ENCODE measurements around the gene BRME1. TPM values are rescaled to one million over a fixed set of nuclear protein-coding genes. Genes with fewer than 3 reads are reported as not detected.

Gene BRME1
- total and polyA plus RNA-seq, 2 of the 13 experiments (the other 11 are each of a cell fraction or from before 2014, with no cell fraction given), result 0.74 to 1.5 TPM

DNA sequence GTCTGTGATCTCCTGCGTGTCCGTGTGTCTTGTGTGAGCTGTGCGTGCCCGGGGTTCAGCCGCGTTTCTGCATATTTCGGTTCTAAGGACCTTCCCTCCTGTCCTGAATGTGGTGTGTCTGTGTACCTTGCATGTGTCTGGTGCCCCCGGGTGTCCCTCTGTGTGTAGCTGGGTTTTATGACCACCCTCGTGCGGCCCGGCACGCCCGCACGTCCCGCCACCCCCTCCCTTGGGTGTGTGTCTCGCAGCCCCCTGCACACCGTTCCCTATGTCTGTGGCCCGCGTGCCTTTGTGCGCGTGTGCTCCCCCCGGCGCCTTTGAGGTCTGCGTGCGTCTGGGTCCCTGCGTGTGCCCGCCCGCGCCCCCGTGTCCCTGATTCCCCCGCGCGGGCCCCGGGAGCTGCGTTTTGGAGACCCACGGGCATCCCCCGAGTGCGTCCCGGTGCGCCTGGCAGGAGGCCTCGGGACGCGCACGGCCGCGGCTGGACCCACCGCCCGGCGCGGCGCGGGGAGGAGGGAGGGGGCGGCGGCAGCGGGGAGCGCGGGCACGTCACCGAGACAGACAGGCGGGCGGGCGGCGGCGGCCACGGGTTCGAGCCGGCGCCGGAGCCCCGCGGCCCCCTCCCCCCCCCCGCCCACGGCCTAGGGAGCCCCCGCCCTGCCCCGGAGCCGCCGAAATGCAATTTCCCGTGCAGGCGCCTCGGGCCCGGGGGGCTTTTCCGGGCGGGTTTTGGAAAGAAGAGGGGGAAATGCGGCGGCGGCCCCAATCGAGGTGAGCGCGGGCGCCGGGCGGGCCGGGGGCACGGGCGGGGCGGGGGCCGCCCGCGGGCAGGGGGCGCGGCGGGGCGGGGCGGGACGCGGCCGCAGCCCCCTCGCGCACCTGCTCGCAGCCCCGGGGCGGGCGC, 41.0 kb downstream of the BRME1 start (continued):
- TF ChIP-seq, protein P1, sequence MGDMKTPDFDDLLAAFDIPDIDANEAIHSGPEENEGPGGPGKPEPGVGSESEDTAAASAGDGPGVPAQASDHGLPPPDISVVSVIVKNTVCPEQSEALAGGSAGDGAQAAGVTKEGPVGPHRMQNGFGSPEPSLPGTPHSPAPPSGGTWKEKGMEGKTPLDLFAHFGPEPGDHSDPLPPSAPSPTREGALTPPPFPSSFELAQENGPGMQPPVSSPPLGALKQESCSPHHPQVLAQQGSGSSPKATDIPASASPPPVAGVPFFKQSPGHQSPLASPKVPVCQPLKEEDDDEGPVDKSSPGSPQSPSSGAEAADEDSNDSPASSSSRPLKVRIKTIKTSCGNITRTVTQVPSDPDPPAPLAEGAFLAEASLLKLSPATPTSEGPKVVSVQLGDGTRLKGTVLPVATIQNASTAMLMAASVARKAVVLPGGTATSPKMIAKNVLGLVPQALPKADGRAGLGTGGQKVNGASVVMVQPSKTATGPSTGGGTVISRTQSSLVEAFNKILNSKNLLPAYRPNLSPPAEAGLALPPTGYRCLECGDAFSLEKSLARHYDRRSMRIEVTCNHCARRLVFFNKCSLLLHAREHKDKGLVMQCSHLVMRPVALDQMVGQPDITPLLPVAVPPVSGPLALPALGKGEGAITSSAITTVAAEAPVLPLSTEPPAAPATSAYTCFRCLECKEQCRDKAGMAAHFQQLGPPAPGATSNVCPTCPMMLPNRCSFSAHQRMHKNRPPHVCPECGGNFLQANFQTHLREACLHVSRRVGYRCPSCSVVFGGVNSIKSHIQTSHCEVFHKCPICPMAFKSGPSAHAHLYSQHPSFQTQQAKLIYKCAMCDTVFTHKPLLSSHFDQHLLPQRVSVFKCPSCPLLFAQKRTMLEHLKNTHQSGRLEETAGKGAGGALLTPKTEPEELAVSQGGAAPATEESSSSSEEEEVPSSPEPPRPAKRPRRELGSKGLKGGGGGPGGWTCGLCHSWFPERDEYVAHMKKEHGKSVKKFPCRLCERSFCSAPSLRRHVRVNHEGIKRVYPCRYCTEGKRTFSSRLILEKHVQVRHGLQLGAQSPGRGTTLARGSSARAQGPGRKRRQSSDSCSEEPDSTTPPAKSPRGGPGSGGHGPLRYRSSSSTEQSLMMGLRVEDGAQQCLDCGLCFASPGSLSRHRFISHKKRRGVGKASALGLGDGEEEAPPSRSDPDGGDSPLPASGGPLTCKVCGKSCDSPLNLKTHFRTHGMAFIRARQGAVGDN (CRISPR knock-in tag; IDR thresholded peaks at IDR 0.05), result peak; percentile 33
- 0 out of 2 replicates have a peak, but pooled peaks have one; percentile 13 for TF ChIP-seq ZNF891 (CRISPR knock-in tag; IDR thresholded peaks at IDR 0.05)

- no peak for DNase-seq (ENCODE audit: low spot score)
- H3K27me3 ChIP-seq (ENCODE audit: control insufficient read depth in 1 of 2, insufficient read depth in 2 of 2, low read length in 2 of 2), result peaks cover 0 to 9% of the 10 kb centered on the region in 2 experiments; a peak in 1 of 5 replicates
- H3K9me3 ChIP-seq (ENCODE audit: low read length), result no peaks in the 10 kb centered on the region
- ATAC-seq, result peak; percentile 27
- WGBS (ENCODE audit: low lambda C conversion rate), result 0% methylated on average over 4 of the region's 13 CpGs
- peak overlapping the region; percentile 47 to 58 (median 49); a peak in 5 of 6 replicates for H3K4me3 ChIP-seq (replicated peaks in 1 of 3; ENCODE audit: insufficient read depth in 1 of 3, low read depth in 2 of 3, low read length in 3 of 3)
- H3K4me1 ChIP-seq (ENCODE audit: insufficient read depth, low read length), result peaks cover 36% of the 10 kb centered on the region
- ChIA-PET CTCF (ENCODE audit: low intra/inter-chr PET ratio, low total read pairs) (interaction anchor here (2.8 kb wide), 1 partner anchor 79 kb away, joined by 38 read pairs; no protein-coding TSS in a partner anchor), POLR2A (interaction anchor here (0.8 to 1.0 kb wide), 2 partner anchors 69 to 133 kb away, joined by 4 read pairs; partner anchors contain the start of gene ZSWIM4)
- in situ Hi-C loops (cut with HindIII; ENCODE audit: extremely low pct_ligation_motif_present, low pct_unique_long_range_greater_than_20kb) (loop anchor here (5.0 kb wide), 1 partner anchor 82 kb away; no protein-coding TSS in a partner anchor), intact Hi-C loops (cut with micrococcal nuclease; ENCODE audit: unreplicated experiment) (loop anchor here (5.0 kb wide), 1 partner anchor 267 kb away; no protein-coding TSS in a partner anchor)
- no peak for FAIRE-seq
- no TSS peak for BruUV-seq (replicated peaks)
- H3K9ac ChIP-seq (ENCODE audit: insufficient read depth, low read depth, low read length), result 0 out of 2 replicates have a peak overlapping the region, but pooled peaks have one; percentile 49
- no peaks in the 10 kb centered on the region for H3K79me2 ChIP-seq (ENCODE audit: insufficient read depth, low read length)
- peak overlapping the region; percentile 55 for H3K4me2 ChIP-seq (ENCODE audit: low read depth, low read length)
- H3K36me3 ChIP-seq (replicated peaks in 1 of 2; ENCODE audit: control insufficient read depth in 1 of 2, insufficient read depth in 2 of 2, low read length in 2 of 2), result no peaks in the 10 kb centered on the region
- H2AFZ ChIP-seq (ENCODE audit: low read length), result no peak overlapping the region
- H4K20me1 ChIP-seq (ENCODE audit: insufficient read depth, low read length), result no peaks in the 10 kb centered on the region
- no peak overlapping the region for H3K27ac ChIP-seq (ENCODE audit: extremely low read length, insufficient read depth, low read length)
- 0 out of 2 replicates have a peak, but pooled peaks have one; percentile 42 for TF ChIP-seq MYC (CRISPR knock-in tag; IDR thresholded peaks at IDR 0.05; ENCODE audit: borderline replicate concordance)
- TF ChIP-seq ZHX2 (IDR thresholded peaks at IDR 0.05; ENCODE audit: low read depth), result no peak
- TF ChIP-seq ZHX2 (CRISPR knock-in tag; IDR thresholded peaks at IDR 0.05; ENCODE audit: borderline replicate concordance), result no peak
- TF ChIP-seq, protein P2, sequence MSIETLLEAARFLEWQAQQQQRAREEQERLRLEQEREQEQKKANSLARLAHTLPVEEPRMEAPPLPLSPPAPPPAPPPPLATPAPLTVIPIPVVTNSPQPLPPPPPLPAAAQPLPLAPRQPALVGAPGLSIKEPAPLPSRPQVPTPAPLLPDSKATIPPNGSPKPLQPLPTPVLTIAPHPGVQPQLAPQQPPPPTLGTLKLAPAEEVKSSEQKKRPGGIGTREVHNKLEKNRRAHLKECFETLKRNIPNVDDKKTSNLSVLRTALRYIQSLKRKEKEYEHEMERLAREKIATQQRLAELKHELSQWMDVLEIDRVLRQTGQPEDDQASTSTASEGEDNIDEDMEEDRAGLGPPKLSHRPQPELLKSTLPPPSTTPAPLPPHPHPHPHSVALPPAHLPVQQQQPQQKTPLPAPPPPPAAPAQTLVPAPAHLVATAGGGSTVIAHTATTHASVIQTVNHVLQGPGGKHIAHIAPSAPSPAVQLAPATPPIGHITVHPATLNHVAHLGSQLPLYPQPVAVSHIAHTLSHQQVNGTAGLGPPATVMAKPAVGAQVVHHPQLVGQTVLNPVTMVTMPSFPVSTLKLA (IDR thresholded peaks at IDR 0.05), result peak; percentile 82
Observed at GRCh38 chr19:13864046-13864666, 41.8 kb downstream of the BRME1 start.
